ENCODE data around the gene IGFL3.

The IGFL3 gene

GRCh38 chr19:46076031-46076880 is 48.2 kb downstream of the IGFL3 start:
- no peak for DNase-seq

GRCh38 chr19:46073268-46073922 is 51.1 kb downstream of the IGFL3 start:
- DNase-seq: no peak
